Cerebellar nuclear complex (tissue), 1 donor: ENCODE results near the gene SCN3A.

ENCODE experiments used
- DNase-seq, 2 experiments: peaks; one replicate each; lab custom pipeline; 2025; lab: John Stamatoyannopoulos, UW

Gene SCN3A

GRCh38 chr2:165056564-165056963, 147.3 kb downstream of the SCN3A start:
- no peak for DNase-seq

GRCh38 chr2:165055082-165055851, 148.6 kb downstream of the SCN3A start:
- DNase-seq = no peak

- no peak for DNase-seq
These were observed 149.2 kb downstream of the SCN3A start for GRCh38 chr2:165054652-165055051.

GRCh38 chr2:165044505-165045303, 159.1 kb downstream of the SCN3A start:
- no peak for DNase-seq
